GM12891 (cell line): Measurements from ENCODE around the gene PPP2R3A.
"Not testable (repeated sequence)": the region's sequence is repeated elsewhere in the genome, so short reads cannot be mapped to it uniquely, and the experiment has no call there.

Experiments used
- DNase-seq: peaks from one replicate; pipeline ENCODE4 v3.0.0; 2011; ENCODE audit warnings: low spot score; ENCODE audit not compliant: insufficient read length
- FAIRE-seq: peaks from 2 replicates; lab custom pipeline; 2011; peaks lifted over from hg19 to GRCh38; lab: Jason Lieb, UNC
- PAX5 ChIP-seq: IDR thresholded peaks from 2 replicates; pipeline ENCODE4 v1.6.1; 2011; ENCODE audit warnings: low read length, moderate library complexity, mild to moderate bottlenecking; ENCODE audit not compliant: insufficient read depth, severe bottlenecking
- POLR2A ChIP-seq: IDR thresholded peaks from 2 replicates; pipeline ENCODE4 v1.6.1; 2011; ENCODE audit warnings: low read depth, low read length, control low read depth
- POLR2AphosphoS5 ChIP-seq: IDR thresholded peaks from 2 replicates; pipeline ENCODE4 v1.6.1; 2011; ENCODE audit warnings: low read depth, low read length, control low read depth
- POU2F2 ChIP-seq: IDR thresholded peaks from 2 replicates; pipeline ENCODE4 v1.6.1; 2011; ENCODE audit warnings: low read depth, mild to moderate bottlenecking, control low read depth, low read length, moderate library complexity
- SPI1 ChIP-seq: IDR thresholded peaks from 2 replicates; pipeline ENCODE4 v1.6.1; 2011; ENCODE audit warnings: low read depth, low read length, control low read depth
- TAF1 ChIP-seq: IDR thresholded peaks from 2 replicates; pipeline ENCODE4 v1.6.1; 2011; ENCODE audit warnings: low read depth, low read length, control low read depth

Gene PPP2R3A

DNA sequence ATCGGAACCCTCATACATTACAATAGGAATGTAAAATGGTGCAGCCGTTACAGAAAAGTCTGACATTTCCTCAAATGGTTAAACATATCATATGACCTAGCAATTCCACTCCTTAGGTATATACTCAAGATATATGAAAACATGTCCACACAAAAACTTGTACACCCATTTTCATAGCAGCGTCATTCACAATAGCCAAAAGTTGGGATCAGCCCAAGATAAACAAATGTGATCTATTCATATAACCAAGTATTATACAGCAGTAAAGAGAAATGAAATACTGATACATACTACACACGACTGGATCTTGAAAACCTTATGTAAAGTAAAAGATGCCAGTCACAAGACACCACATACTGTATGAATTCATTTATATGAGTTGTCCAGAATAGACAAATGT lies 128.2 kb downstream of the PPP2R3A start:
- DNase-seq (no peak), FAIRE-seq (no peak)
- TF ChIP-seq POLR2A: no peak
- no peak for TF ChIP-seq TAF1
- no peak for TF ChIP-seq PAX5
- TF ChIP-seq POLR2AphosphoS5: no peak
- TF ChIP-seq POU2F2: no peak
- TF ChIP-seq SPI1: no peak

DNA sequence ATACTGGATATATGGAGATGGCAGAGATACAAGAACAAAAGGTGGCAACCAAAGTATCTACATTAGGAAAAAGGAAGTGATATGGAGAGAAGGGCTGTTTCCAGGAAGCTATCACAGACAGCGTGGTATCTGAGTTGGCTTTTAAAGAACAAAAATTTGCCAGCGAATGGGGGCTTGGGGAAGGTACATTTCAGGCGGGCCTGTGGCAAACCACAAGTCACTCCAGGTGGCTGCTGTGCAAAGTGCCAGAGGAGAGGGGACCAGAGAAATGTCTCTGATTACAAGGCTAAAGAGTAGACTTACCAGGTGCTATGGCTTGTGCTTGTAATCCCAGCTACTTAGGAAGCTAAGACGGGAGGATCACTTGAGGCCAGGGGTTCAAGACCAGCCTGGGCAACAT lies 139.5 kb downstream of the PPP2R3A start:
- FAIRE-seq (no peak), DNase-seq (no peak)
- TF ChIP-seq TAF1 (no peak), PAX5 (no peak), SPI1 (no peak), POLR2A (no peak), POLR2AphosphoS5 (no peak), POU2F2 (no peak)

DNA sequence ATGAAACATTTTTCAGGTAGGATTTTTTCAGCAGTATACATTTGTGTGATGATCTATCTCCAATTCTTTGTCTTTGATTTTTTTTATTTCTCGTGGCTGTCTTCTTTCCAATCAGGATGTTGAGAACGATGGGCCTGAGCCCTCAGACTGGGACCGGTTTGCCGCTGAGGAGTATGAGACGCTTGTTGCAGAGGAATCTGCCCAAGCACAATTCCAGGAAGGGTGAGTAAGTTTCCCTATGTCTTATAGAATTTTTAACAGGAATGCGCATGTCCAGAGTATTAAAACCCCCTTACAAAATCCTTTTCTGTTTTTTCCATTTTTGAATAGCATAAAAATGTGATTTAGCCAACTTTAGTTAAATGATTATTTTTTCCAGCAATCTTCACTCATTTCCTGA lies 140.6 kb downstream of the PPP2R3A start:
- TF ChIP-seq POLR2A (no peak), POLR2AphosphoS5 (no peak), PAX5 (no peak), SPI1 (no peak), TAF1 (no peak), POU2F2 (no peak)
- no peak for FAIRE-seq
- DNase-seq: no peak

DNA sequence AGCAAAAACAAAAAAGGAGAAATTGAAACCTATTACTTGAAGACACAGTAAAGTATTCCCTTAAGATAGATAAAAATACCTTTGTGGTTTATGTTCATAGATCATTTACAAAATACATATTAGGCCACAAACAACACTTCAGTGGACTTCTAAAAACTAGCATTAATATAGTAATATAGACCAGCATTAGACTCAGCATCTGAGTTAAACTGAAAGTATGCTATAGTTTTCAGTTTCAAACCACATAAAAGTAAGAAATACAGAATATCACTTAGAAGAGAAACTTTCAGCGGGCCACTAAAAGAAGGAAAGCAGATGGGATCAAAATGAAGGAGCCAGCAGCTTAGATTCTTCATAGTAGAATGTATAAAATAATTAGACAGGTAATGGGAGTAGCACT lies 144.0 kb downstream of the PPP2R3A start:
- DNase-seq (peak; percentile 8), FAIRE-seq (no peak)
- no peak for TF ChIP-seq TAF1
- no peak for TF ChIP-seq SPI1
- TF ChIP-seq POU2F2: no peak
- TF ChIP-seq POLR2A: no peak
- no peak for TF ChIP-seq POLR2AphosphoS5
- no peak for TF ChIP-seq PAX5

DNA sequence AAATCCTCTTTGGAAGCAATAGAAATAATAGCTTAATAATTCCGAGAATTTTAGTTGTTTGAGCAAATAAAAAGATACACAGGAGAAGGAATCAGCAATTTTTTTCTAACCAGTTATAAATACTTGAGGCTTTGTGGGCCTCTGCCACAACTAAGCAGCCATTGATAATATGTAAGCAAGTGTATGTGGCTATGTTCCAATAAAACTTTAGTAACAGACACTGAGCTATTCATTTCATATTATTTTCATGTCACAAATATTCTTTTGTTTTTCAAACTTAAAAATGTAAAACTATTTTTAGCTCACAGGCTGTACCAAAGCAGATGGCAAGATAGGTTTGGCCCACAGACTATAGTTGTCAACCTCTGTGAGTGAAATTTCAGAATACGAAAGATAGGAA lies 145.0 kb downstream of the PPP2R3A start:
- DNase-seq: no peak
- TF ChIP-seq POU2F2 (no peak), PAX5 (no peak), POLR2AphosphoS5 (no peak), SPI1 (no peak), TAF1 (no peak), POLR2A (no peak)
- no peak for FAIRE-seq

DNA sequence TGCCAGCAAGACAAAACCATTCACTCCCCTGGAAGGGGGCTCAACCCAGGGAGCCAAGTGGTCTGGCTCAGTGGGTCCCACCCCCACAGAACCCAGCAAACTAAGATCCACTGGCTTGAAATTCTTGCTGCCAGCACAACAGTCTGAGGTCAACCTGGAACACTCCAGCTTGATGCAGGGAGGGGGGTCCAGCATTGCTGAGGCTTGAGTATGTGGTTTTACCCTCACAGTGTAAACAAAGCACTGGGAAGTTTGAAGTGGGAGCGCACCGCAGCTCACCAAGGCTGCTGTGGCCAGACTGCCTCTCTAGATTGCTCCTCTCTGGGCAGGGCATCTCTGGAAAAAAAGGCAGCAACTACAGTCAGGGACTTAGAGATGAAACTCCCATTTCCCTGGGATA lies 148.9 kb downstream of the PPP2R3A start:
- TF ChIP-seq POLR2AphosphoS5: no peak
- TF ChIP-seq SPI1: no peak
- no peak for TF ChIP-seq TAF1
- TF ChIP-seq POLR2A: no peak
- TF ChIP-seq POU2F2: no peak
- no peak for TF ChIP-seq PAX5
- FAIRE-seq (no peak), DNase-seq (no peak)

DNA sequence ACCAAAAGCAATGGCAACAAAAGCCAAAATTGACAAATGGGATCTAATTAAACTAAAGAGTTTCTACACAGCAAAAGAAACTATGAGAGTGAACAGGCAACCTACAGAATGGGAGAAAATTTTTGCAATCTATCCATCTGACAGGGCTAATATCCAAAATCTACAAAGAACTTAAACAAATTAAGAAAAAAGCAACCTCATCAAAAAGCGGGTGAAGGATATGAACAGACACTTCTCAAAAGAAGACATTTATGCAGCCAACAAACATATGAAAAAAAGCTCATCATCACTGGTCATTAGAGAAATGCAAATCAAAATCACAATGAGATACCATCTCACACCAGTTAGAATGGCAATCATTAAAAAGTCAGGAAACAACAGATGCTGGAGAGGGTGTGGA lies 153.8 kb downstream of the PPP2R3A start:
- FAIRE-seq, DNase-seq: not testable (repeated sequence)

DNA sequence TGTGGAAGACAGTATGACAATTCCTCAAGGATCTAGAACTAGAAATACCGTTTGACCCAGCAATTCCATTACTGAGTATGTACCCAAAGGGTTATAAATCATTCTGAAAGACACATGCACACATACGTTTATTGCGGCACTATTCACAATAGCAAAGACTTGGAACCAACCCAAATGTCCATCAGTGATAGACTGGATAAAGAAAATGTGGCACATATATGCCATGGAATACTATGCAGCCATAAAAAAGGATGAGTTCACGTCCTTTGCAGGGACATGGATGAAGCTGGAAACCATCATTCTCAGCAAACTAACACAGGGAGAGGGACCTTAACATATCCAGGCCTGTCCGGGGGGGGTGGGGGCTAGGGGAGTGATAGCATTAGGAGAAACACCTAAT lies 154.3 kb downstream of the PPP2R3A start:
- not testable (repeated sequence) for DNase-seq, FAIRE-seq

DNA sequence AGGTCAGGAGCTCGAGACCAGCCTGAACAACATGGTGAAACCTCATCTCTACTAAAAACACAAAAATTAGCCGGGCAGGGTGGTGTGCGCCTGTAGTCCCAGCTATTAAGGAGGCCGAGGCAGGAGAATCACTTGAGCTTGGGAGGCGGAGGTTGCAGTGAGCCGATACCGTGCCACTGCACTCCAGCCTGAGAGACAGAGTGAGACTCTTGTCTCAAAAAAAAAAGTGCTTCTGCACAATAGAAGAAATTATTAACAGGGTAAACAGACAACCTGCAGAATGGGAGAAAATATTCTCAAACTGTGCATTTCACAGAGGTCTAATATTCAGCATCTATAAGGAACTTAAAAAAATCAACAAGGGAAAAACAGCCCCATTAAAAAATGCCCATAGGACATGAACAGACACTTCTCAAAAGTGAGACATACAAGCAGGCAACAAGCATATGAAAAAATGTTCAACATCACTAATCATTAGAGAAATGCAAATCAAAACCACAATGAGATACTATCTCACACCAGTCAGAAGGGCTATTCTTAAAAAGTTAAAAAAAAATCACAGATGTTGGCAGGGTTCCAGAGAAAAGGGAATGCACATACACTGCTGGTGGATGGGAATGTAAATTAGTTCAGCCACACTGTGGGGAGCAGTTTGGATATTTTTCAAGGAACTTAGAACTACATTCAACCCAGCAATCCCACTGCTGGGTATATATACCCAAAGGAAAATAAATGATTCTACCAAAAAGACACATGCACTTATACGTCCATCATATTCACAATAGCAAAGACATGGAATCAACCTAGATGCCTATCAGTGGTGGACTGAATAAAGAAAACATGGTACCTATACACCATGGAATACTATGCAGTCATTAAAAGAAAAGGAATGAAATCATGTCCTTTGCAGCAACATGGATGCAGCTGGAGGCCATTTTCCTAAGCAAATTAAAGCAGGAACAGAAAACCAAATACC lies 155.1 kb downstream of the PPP2R3A start:
- TF ChIP-seq POU2F2: 0 out of 2 replicates have a peak, but pooled peaks have one; percentile 34
- no peak for TF ChIP-seq SPI1
- DNase-seq (no peak), FAIRE-seq (peak; percentile 5)

DNA sequence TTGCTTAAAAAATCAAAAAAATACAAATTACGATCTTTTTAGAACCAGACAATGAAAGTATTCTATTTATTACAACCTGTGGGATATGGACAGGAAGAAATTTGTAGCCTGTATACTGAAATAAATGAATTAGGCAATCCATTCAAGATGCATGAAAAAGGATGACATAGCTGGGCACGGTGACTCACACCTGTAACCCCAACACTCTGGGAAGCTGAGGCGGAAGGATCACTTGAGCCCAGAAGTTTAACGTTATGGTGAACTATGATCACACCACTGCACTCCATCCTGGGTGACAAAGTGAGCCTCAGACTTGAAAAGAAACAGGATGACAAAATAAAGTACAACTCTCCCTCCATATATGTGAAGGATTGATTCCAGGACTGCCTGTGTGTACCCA lies 156.5 kb downstream of the PPP2R3A start:
- peak; percentile 63 for FAIRE-seq
- no peak for DNase-seq
- no peak for TF ChIP-seq POLR2AphosphoS5
- TF ChIP-seq SPI1: no peak
- no peak for TF ChIP-seq TAF1
- TF ChIP-seq PAX5: no peak
- TF ChIP-seq POLR2A: no peak
- TF ChIP-seq POU2F2: peak; percentile 49; the same call in 1 of the 2 replicates

DNA sequence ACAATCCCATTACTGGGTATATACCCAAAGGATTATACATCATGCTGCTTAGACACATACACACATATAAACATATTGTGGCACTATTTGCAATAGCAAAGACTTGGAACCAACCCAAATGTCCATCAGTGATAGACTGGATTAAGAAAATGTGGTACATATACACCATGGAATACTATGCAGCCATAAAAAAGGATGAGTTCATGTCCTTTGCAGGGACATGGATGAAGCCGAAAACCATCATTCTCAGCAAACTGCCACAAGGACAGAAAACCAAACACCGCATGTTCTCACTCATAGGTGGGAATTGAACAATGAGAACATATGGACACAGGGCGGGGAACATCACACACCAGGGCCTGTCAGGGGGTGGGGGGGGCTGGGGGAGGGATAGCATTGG lies 166.1 kb downstream of the PPP2R3A start:
- not testable (repeated sequence) for FAIRE-seq, DNase-seq
